ENCODE results near the gene SRPX.

GRCh38 chrX:38216642-38217041 is 4.0 kb downstream of the SRPX start:
- TF ChIP-seq CTCF (IDR thresholded peaks at IDR 0.05; ENCODE audit: low read length) (no peak), EZH2 (IDR thresholded peaks at IDR 0.05; ENCODE audit: borderline replicate concordance, low read length) (no peak)

All from OCI-LY1 (cell line).